ENCODE data around the gene DYNC2H1. TPM values are rescaled to one million over a fixed set of nuclear protein-coding genes. Genes with fewer than 3 reads are reported as not detected.
"Not testable (repeated sequence)": the region's sequence is repeated elsewhere in the genome, so short reads cannot be mapped to it uniquely, and the experiment has no call there.

The DYNC2H1 gene
- total RNA-seq, 4 donors from 2014 or later = 36.9 to 41.2 (median 40.0) TPM

- H3K27ac ChIP-seq = no peak overlapping the region
- no peak for DNase-seq
- no peak for TF ChIP-seq POLR2A (IDR thresholded peaks at IDR 0.05)
- TF ChIP-seq, protein P1, sequence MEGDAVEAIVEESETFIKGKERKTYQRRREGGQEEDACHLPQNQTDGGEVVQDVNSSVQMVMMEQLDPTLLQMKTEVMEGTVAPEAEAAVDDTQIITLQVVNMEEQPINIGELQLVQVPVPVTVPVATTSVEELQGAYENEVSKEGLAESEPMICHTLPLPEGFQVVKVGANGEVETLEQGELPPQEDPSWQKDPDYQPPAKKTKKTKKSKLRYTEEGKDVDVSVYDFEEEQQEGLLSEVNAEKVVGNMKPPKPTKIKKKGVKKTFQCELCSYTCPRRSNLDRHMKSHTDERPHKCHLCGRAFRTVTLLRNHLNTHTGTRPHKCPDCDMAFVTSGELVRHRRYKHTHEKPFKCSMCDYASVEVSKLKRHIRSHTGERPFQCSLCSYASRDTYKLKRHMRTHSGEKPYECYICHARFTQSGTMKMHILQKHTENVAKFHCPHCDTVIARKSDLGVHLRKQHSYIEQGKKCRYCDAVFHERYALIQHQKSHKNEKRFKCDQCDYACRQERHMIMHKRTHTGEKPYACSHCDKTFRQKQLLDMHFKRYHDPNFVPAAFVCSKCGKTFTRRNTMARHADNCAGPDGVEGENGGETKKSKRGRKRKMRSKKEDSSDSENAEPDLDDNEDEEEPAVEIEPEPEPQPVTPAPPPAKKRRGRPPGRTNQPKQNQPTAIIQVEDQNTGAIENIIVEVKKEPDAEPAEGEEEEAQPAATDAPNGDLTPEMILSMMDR (IDR thresholded peaks at IDR 0.05) = no peak
- intact Hi-C loops (cut with DNase I) = no loop called here
- peaks cover 0 to 10% of the 10 kb centered on the region in 2 donors for H3K36me3 ChIP-seq
- no peaks in the 10 kb centered on the region for H3K4me1 ChIP-seq
- H3K9me3 ChIP-seq = no peaks in the 10 kb centered on the region
- H3K4me3 ChIP-seq (replicated peaks in 1 of 3) = no peak overlapping the region
- no peaks in the 10 kb centered on the region for H3K27me3 ChIP-seq
Measured at GRCh38 chr11:103125462-103125861, 16.2 kb downstream of the DYNC2H1 start.

- H3K27me3 ChIP-seq; DNase-seq; intact Hi-C loops (cut with DNase I); H3K36me3 ChIP-seq; H3K9me3 ChIP-seq; H3K4me1 ChIP-seq; H3K4me3 ChIP-seq (replicated peaks in 1 of 3); H3K27ac ChIP-seq: not testable (repeated sequence)
- WGBS, 2 donors = 97 to 98% methylated on average over 13 of the region's 13 CpGs
Measured at GRCh38 chr11:103141986-103142385, 32.8 kb downstream of the DYNC2H1 start.

- Histone ChIP-seq H3K27ac (no peak overlapping the region), H3K4me1 (no peaks in the 10 kb centered on the region), H3K9me3 (no peaks in the 10 kb centered on the region), H3K4me3 (replicated peaks in 1 of 3) (no peak overlapping the region), H3K27me3 (no peaks in the 10 kb centered on the region), H3K36me3 (peaks cover 6 to 8% of the 10 kb centered on the region in 2 donors)
- no peak for DNase-seq
- no peak for TF ChIP-seq POLR2A (IDR thresholded peaks at IDR 0.05)
- TF ChIP-seq, protein P1 (IDR thresholded peaks at IDR 0.05) = no peak
- intact Hi-C loops (cut with DNase I) = no loop called here
Measured at GRCh38 chr11:103147627-103148026, 38.4 kb downstream of the DYNC2H1 start.

DNA sequence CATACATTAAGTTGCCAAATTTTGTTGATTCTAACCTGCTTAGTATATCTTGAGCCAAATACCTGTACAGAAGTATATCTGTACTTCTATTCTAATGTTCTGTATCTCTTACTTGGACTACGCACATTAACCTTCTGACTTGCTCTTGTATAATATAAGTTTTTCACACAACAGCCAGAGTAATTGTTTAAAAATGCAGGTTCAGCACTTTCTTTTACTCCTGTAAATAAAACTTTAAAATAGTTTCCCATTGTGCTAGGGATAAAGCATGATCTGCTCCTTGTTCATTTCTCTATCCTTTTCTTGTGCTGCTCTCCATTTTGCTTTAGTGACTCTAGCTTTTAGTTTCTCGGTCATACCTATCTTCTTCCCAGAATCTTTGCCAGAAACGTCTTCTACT is 48.3 kb downstream of the DYNC2H1 start:
- 97 to 98% methylated on average over 3 of the region's 3 CpGs for WGBS, 2 donors
- H3K4me3 ChIP-seq (replicated peaks in 1 of 3) = no peak overlapping the region
- intact Hi-C loops (cut with DNase I) = no loop called here
- no peaks in the 10 kb centered on the region for H3K9me3 ChIP-seq
- TF ChIP-seq, protein P1 (IDR thresholded peaks at IDR 0.05) = no peak
- TF ChIP-seq POLR2A (IDR thresholded peaks at IDR 0.05) = no peak
- H3K27me3 ChIP-seq = no peaks in the 10 kb centered on the region
- DNase-seq = no peak
- H3K27ac ChIP-seq = no peak overlapping the region
- H3K36me3 ChIP-seq = no peaks in the 10 kb centered on the region
- no peaks in the 10 kb centered on the region for H3K4me1 ChIP-seq

- TF ChIP-seq, protein P1 (IDR thresholded peaks at IDR 0.05) = no peak
- no peak for TF ChIP-seq POLR2A (IDR thresholded peaks at IDR 0.05)
- intact Hi-C loops (cut with DNase I) = no loop called here
- 96 to 97% methylated on average over 2 of the region's 2 CpGs for WGBS, 2 donors
- no peak for DNase-seq
- no peak overlapping the region for H3K27ac ChIP-seq
- no peaks in the 10 kb centered on the region for H3K9me3 ChIP-seq
- peaks cover 0 to 7% of the 10 kb centered on the region in 2 donors for H3K36me3 ChIP-seq
- H3K4me3 ChIP-seq (replicated peaks in 1 of 3) = no peak overlapping the region
- no peaks in the 10 kb centered on the region for H3K27me3 ChIP-seq
- no peaks in the 10 kb centered on the region for H3K4me1 ChIP-seq
Measured at GRCh38 chr11:103164093-103164796, 55.0 kb downstream of the DYNC2H1 start.
